Heart right ventricle (tissue), 16 donors: ENCODE results near the gene NAA50. TPM values are rescaled to one million over a fixed set of nuclear protein-coding genes. Genes with fewer than 3 reads are reported as not detected.

ENCODE experiments used
- ATAC-seq, 8 donors: fragments of 200-7000 bp; cut with Tn5 transposase; one replicate each; pipeline ENCODE4 v1.9.1; 2020; ENCODE audit warnings: mild to moderate bottlenecking in 8 of 8, moderate library complexity in 8 of 8, moderate number of reproducible peaks in 1 of 8
- DNase-seq, 2 donors: peaks; one replicate each; pipeline ENCODE4 v3.0.0-alpha.2; 2020
- H3K27ac ChIP-seq, 10 donors: fragments of 200-600 bp; sonication (generic) in 2 of 10; one replicate each; pipeline versions ENCODE4 v1.5.0 to v1.8.0; 2020 to 2022; ENCODE audit warnings: mild to moderate bottlenecking in 3 of 10
- H3K27me3 ChIP-seq, 7 donors: fragments of 200-600 bp; one replicate each; pipeline ENCODE4 v1.8.0; 2021 to 2022; ENCODE audit warnings: mild to moderate bottlenecking in 2 of 7
- H3K36me3 ChIP-seq, 9 donors: fragments of 200-600 bp; sonication (generic) in 1 of 9; one replicate each; pipeline versions ENCODE4 v1.5.0 to v1.8.0; 2020 to 2022; ENCODE audit warnings: mild to moderate bottlenecking in 2 of 9
- H3K4me1 ChIP-seq, 9 donors: fragments of 200-600 bp; sonication (generic) in 1 of 9; one replicate each; pipeline versions ENCODE4 v1.5.0 to v1.8.0; 2020 to 2022; ENCODE audit warnings: mild to moderate bottlenecking in 4 of 9
- H3K4me3 ChIP-seq, 10 donors: fragments of 200-600 bp; sonication (generic) in 2 of 10; one replicate each; pipeline versions ENCODE4 v1.5.0 to v1.8.0; 2020 to 2022; ENCODE audit warnings: mild to moderate bottlenecking in 7 of 10, moderate library complexity in 2 of 10
- H3K9me3 ChIP-seq, 11 donors: fragments of 200-600 bp in 10 of 11; sonication (generic) in 2 of 11; one replicate each; pipeline versions ENCODE4 v1.5.0 to v1.8.0; 2013 to 2022; ENCODE audit warnings: mild to moderate bottlenecking in 2 of 11, control low read depth in 1 of 11, moderate library complexity in 1 of 11
- CTCF ChIP-seq, 9 donors: fragments of 200-600 bp; sonication (generic) in 2 of 9; IDR thresholded peaks; one replicate each; pipeline versions ENCODE4 v1.5.0 to v1.8.0; 2021 to 2022; ENCODE audit warnings: antibody characterized with exemption in 9 of 9, mild to moderate bottlenecking in 5 of 9, moderate library complexity in 1 of 9
- WGBS, 2 donors: extraction: QIAGEN DNeasy Blood & Tissue Kit; methylation state at CpG; one replicate each; pipeline ENCODE4 v1.1.7; 2013; ENCODE audit warnings: inconsistent platforms in 1 of 2; 5-methylcytosine and 5-hydroxymethylcytosine counted together
- intact Hi-C, 10 donors: fragments of 100-400 bp; cut with DNase I; formaldehyde crosslinking; loops; one replicate each; pipeline versions ENCODE4 v1.11.1 to v1.14.2; 2022
- polyA plus RNA-seq, 2 donors: library from polyadenylated mRNA; stranded (reverse); fragments of 200-250 nt; gene quantifications; one replicate each; pipeline ENCODE4 v1.2.3, GENCODE V29; 2013
- total RNA-seq, 10 donors: library from RNA; stranded (reverse); fragmentation: NEBNext Ultra II Directional in 3 of 10; extraction: Animal tissue kit (Norgen Biotek cat#: 25700) in 3 of 10; gene quantifications; one replicate each; pipeline versions ENCODE4 v1.2.1 to v1.2.4, GENCODE V29; 2021 to 2023
- donor health status: Arrhythmogenic right ventricular cardiomyopathy.
- donor health status: ischemic (EF 13 %, LVEDD 7.1; RV severe dilation, severe dysfunction).
- donor health status: healthy with polysubstance abuse.
- donor health status: DM: no; HTN: yes; CAD: no.
- donor health status: DM: no; HTN: no; CAD: no.
- donor health status: ischemic (EF 25% LVEDD 6.9; RV normal size, moderate dysfunction).
- donor health status: ischemic (EF 25% LVEDD 5.7; RV mildly dilated, moderate dysfunction).
- donor health status: healthy.
- donor health status: DM: yes; HTN: yes; CAD: no.
- donor health status: Ischemic cardiomyopathy.
- donor health status: ischemic (EF 35%, LVEDD 5.7; RV mildly dilated, moderate dysfunction).
- donor health status: nonischemic (EF 11% LVEDD 7.7; RV severe dilation, severe dysfunction).
- donor health status: DM: yes; HTN: yes; CAD: no.
- donor health status: PGD.
- donor health status: ischemic (EF 29% LVEDD 5.4; RV normal size, mild dysfunction).
- donor health status: nonischemic (EF 23%, LVEDD 6.1; RV moderate dilation, normal function).

Gene NAA50
- total and polyA plus RNA-seq, 12 donors = 9.9 to 108 (median 73.1) TPM

GRCh38 chr3:113719758-113720157, 26.3 kb downstream of the NAA50 start:
- Histone ChIP-seq H3K36me3 (peaks cover 0 to 61% (median 19%) of the 10 kb centered on the region in 9 donors), H3K4me3 (no peak overlapping the region)

GRCh38 chr3:113719294-113719693, 26.8 kb downstream of the NAA50 start:
- Histone ChIP-seq H3K9me3 (no peaks in the 10 kb centered on the region), H3K36me3 (peaks cover 0 to 61% (median 19%) of the 10 kb centered on the region in 9 donors), H3K4me1 (peaks cover 0 to 15% (median 0%) of the 10 kb centered on the region in 9 donors), H3K27ac (no peak overlapping the region), H3K4me3 (no peak overlapping the region), H3K27me3 (no peaks in the 10 kb centered on the region)
- WGBS, 2 donors = 93 to 95% methylated on average over 1 of the region's 1 CpG
- intact Hi-C loops = no loop called here
- no peak for DNase-seq
- TF ChIP-seq CTCF (IDR thresholded peaks at IDR 0.05) = no peak
- peak in 1 of 8 donors; percentile 51 for ATAC-seq

More at GRCh38 chr3:113719758-113720157, 26.3 kb downstream of the NAA50 start:
- ATAC-seq = no peak
- no peaks in the 10 kb centered on the region for H3K27me3 ChIP-seq
- no peak overlapping the region for H3K27ac ChIP-seq
- 64 to 70% methylated on average over 2 of the region's 2 CpGs for WGBS, 2 donors
- no peak for TF ChIP-seq CTCF (IDR thresholded peaks at IDR 0.05)
- H3K9me3 ChIP-seq = no peaks in the 10 kb centered on the region
- intact Hi-C loops = no loop called here
- DNase-seq = no peak
- peaks cover 0 to 15% (median 0%) of the 10 kb centered on the region in 9 donors for H3K4me1 ChIP-seq

- Histone ChIP-seq H3K36me3 (peaks cover 0 to 52% (median 19%) of the 10 kb centered on the region in 9 donors), H3K27me3 (no peaks in the 10 kb centered on the region), H3K27ac (no peak overlapping the region), H3K4me1 (peaks cover 0 to 15% (median 0%) of the 10 kb centered on the region in 9 donors), H3K9me3 (no peaks in the 10 kb centered on the region), H3K4me3 (no peak overlapping the region)
- 97% methylated on average over 3 of the region's 3 CpGs for WGBS, 2 donors
- TF ChIP-seq CTCF (IDR thresholded peaks at IDR 0.05) = no peak
- no peak for DNase-seq
- intact Hi-C loops = no loop called here
- ATAC-seq = no peak
These were observed 28.2 kb downstream of the NAA50 start for GRCh38 chr3:113717818-113718217.

GRCh38 chr3:113717308-113717707, 28.7 kb downstream of the NAA50 start:
- Histone ChIP-seq H3K27ac (no peak overlapping the region), H3K9me3 (no peaks in the 10 kb centered on the region), H3K36me3 (peaks cover 0 to 47% (median 17%) of the 10 kb centered on the region in 9 donors), H3K4me1 (peaks cover 0 to 15% (median 0%) of the 10 kb centered on the region in 9 donors), H3K27me3 (no peaks in the 10 kb centered on the region), H3K4me3 (no peak overlapping the region)
- intact Hi-C loops = no loop called here
- DNase-seq = no peak
- WGBS, 2 donors = 94 to 95% methylated on average over 3 of the region's 3 CpGs
- no peak for TF ChIP-seq CTCF (IDR thresholded peaks at IDR 0.05)
- no peak for ATAC-seq
